Measurements from ENCODE around the gene PCP2.

PCP2 gene

GRCh38 chr19:7596211-7596937 lies 37.1 kb downstream of the PCP2 start:
- no peak for DNase-seq (ENCODE audit: low read depth)

GRCh38 chr19:7595466-7596133 lies 37.9 kb downstream of the PCP2 start, which contains the start of gene CAMSAP3:
TSS of gene CAMSAP3 (plus strand) at chr19:7595863. CDS start at chr19:7596003, 140 bp downstream.
- DNase-seq (ENCODE audit: low read depth): no peak

- no peak for DNase-seq (ENCODE audit: low read depth)
Measured at GRCh38 chr19:7590256-7590655, 43.3 kb downstream of the PCP2 start.

- DNase-seq (ENCODE audit: low read depth): no peak
Measured at GRCh38 chr19:7589822-7590221, 43.7 kb downstream of the PCP2 start.

GRCh38 chr19:7582446-7582845 lies 51.1 kb downstream of the PCP2 start:
- no peak for DNase-seq (ENCODE audit: low read depth)
